Measurements from ENCODE around the gene CNNM3.
"Not testable (repeated sequence)": the region's sequence is repeated elsewhere in the genome, so short reads cannot be mapped to it uniquely, and the experiment has no call there.

Gene CNNM3

GRCh38 chr2:96800061-96801004, 15.7 kb upstream of the CNNM3 start:
- H3K27ac ChIP-seq (ENCODE audit: low read length): no peak overlapping the region
- H3K27me3 ChIP-seq (ENCODE audit: control insufficient read depth, insufficient read depth, low read length): no peaks in the 10 kb centered on the region
- DNase-seq (ENCODE audit: low read depth, low spot score): no peak
- H3K4me3 ChIP-seq (ENCODE audit: low read length): no peak overlapping the region
- no peaks in the 10 kb centered on the region; the same call in 1 of the 2 replicates for H3K36me3 ChIP-seq (ENCODE audit: control insufficient read depth, insufficient read depth, low read length)
- H3K9me3 ChIP-seq (ENCODE audit: control insufficient read depth, insufficient read depth, low read length): no peaks in the 10 kb centered on the region
- WGBS (ENCODE audit: insufficient coverage, insufficient read length): no CpG with 5 or more reads among the region's 27 CpGs
- H3K4me1 ChIP-seq (ENCODE audit: control insufficient read depth, insufficient read depth, low read length): peaks cover 2% of the 10 kb centered on the region

GRCh38 chr2:96801005-96801785, 14.9 kb upstream of the CNNM3 start:
- peak; percentile 63 for DNase-seq (ENCODE audit: low read depth, low spot score)
- Histone ChIP-seq H3K4me3 (ENCODE audit: low read length) (no peak overlapping the region), H3K36me3 (ENCODE audit: control insufficient read depth, insufficient read depth, low read length) (no peaks in the 10 kb centered on the region; the same call in 1 of the 2 replicates), H3K27me3 (ENCODE audit: control insufficient read depth, insufficient read depth, low read length) (no peaks in the 10 kb centered on the region), H3K4me1 (ENCODE audit: control insufficient read depth, insufficient read depth, low read length) (peaks cover 2% of the 10 kb centered on the region), H3K9me3 (ENCODE audit: control insufficient read depth, insufficient read depth, low read length) (no peaks in the 10 kb centered on the region), H3K27ac (ENCODE audit: low read length) (no peak overlapping the region)
- no CpG with 5 or more reads among the region's 15 CpGs for WGBS (ENCODE audit: insufficient coverage, insufficient read length)

DNA sequence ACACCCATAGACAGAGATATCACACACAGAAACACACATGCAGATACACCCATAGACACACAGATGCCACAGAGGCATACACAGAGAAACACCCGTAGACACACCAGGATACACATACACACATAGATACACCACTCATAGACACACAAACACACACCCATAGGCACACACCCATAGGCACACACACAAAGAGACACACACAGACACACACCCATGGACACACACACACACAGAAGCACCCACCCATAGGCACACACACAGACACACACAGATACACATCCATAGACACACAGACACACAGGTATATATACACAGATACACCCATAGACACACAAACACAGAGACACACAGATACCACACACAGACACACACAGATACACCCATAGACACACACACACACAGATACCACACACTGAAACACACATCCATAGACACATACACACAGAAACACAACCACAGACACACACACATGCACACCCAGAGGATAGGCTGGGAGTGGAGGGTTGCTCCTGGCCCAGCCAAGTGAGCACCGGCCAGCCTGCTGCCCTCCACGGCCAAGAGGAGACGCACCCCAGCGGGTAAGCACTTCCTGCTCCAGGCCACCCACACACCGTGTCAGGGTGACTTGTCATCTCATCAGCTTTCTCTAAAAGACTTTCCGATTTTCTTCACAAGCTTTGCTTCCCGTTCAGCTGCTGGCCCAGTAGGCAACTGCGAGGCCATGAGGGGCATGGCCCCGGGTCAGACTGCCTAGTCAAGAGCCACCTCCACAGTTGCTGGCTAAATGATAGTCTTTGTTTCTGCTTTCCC, 14.1 kb upstream of the CNNM3 start:
- WGBS (ENCODE audit: insufficient coverage, insufficient read length): no CpG with 5 or more reads among the region's 10 CpGs
- no peak overlapping the region for H3K27ac ChIP-seq (ENCODE audit: low read length)

GRCh38 chr2:96802721-96803120, 13.3 kb upstream of the CNNM3 start:
- Histone ChIP-seq H3K27ac (ENCODE audit: low read length) (no peak overlapping the region), H3K4me1 (ENCODE audit: control insufficient read depth, insufficient read depth, low read length) (peaks cover 2% of the 10 kb centered on the region), H3K27me3 (ENCODE audit: control insufficient read depth, insufficient read depth, low read length) (no peaks in the 10 kb centered on the region), H3K4me3 (ENCODE audit: low read length) (no peak overlapping the region), H3K36me3 (ENCODE audit: control insufficient read depth, insufficient read depth, low read length) (no peaks in the 10 kb centered on the region; the same call in 1 of the 2 replicates), H3K9me3 (ENCODE audit: control insufficient read depth, insufficient read depth, low read length) (no peaks in the 10 kb centered on the region)
- no peak for DNase-seq (ENCODE audit: low read depth, low spot score)
- WGBS (ENCODE audit: insufficient coverage, insufficient read length): no CpG with 5 or more reads among the region's 7 CpGs

More for the DNA sequence above, 14.1 kb upstream of the CNNM3 start:
- no peaks in the 10 kb centered on the region for H3K9me3 ChIP-seq (ENCODE audit: control insufficient read depth, insufficient read depth, low read length)
- DNase-seq (ENCODE audit: low read depth, low spot score): no peak
- H3K4me1 ChIP-seq (ENCODE audit: control insufficient read depth, insufficient read depth, low read length): peaks cover 2% of the 10 kb centered on the region
- no peaks in the 10 kb centered on the region for H3K27me3 ChIP-seq (ENCODE audit: control insufficient read depth, insufficient read depth, low read length)
- H3K36me3 ChIP-seq (ENCODE audit: control insufficient read depth, insufficient read depth, low read length): no peaks in the 10 kb centered on the region; the same call in 1 of the 2 replicates
- H3K4me3 ChIP-seq (ENCODE audit: low read length): no peak overlapping the region

DNA sequence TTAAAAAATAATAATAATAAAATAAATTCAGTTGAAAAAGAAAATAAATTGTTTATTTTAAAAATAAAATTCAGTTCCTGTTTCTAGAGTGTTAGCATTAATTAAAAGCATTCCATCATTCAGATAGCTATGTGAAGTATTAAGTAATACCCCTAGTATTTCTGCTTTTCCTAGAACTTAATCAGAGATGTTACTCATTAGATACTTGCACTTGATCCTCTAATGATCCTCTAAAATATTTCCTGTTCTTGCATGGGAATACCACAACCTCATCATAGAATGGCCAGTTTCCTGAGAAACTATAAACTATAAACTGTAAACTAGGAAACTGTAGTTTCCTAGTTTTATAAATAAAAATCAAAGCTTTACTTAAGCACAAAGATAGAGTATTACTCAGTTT, 11.1 kb upstream of the CNNM3 start:
- H3K36me3 ChIP-seq (ENCODE audit: control insufficient read depth, insufficient read depth, low read length): no peaks in the 10 kb centered on the region
- H3K27me3 ChIP-seq (ENCODE audit: control insufficient read depth, insufficient read depth, low read length): no peaks in the 10 kb centered on the region
- peaks cover 2% of the 10 kb centered on the region; the same call in 1 of the 2 replicates for H3K4me1 ChIP-seq (ENCODE audit: control insufficient read depth, insufficient read depth, low read length)
- H3K9me3 ChIP-seq (ENCODE audit: control insufficient read depth, insufficient read depth, low read length): no peaks in the 10 kb centered on the region
- no peak overlapping the region for H3K27ac ChIP-seq (ENCODE audit: low read length)
- DNase-seq (ENCODE audit: low read depth, low spot score): no peak
- H3K4me3 ChIP-seq (ENCODE audit: low read length): no peak overlapping the region

DNA sequence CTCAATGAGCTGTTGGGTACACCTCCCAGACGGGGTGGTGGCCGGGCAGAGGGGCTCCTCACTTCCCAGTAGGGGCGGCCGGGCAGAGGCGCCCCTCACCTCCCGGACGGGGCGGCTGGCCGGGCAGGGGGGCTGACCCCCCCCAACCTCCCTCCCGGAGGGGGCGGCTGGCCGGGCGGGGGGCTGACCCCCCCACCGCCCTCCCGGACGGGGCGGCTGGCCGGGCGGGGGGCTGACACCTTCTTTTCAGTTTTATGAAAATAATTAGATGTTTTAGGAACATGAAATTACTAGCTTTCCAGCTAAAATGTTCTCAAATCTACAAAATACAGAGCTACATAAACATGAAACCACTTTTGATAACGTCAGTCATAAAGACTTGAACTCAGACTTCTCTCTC, 10.1 kb upstream of the CNNM3 start:
- no CpG with 5 or more reads among the region's 20 CpGs for WGBS (ENCODE audit: insufficient coverage, insufficient read length)
- DNase-seq (ENCODE audit: low read depth, low spot score); H3K4me1 ChIP-seq (ENCODE audit: control insufficient read depth, insufficient read depth, low read length); H3K9me3 ChIP-seq (ENCODE audit: control insufficient read depth, insufficient read depth, low read length); H3K36me3 ChIP-seq (ENCODE audit: control insufficient read depth, insufficient read depth, low read length); H3K4me3 ChIP-seq (ENCODE audit: low read length); H3K27me3 ChIP-seq (ENCODE audit: control insufficient read depth, insufficient read depth, low read length); H3K27ac ChIP-seq (ENCODE audit: low read length): not testable (repeated sequence)

GRCh38 chr2:96806468-96807126, 9.5 kb upstream of the CNNM3 start:
- no peaks in the 10 kb centered on the region for H3K36me3 ChIP-seq (ENCODE audit: control insufficient read depth, insufficient read depth, low read length)
- no peak for DNase-seq (ENCODE audit: low read depth, low spot score)
- no peaks in the 10 kb centered on the region for H3K4me1 ChIP-seq (ENCODE audit: control insufficient read depth, insufficient read depth, low read length)
- H3K4me3 ChIP-seq (ENCODE audit: low read length): no peak overlapping the region
- H3K27me3 ChIP-seq (ENCODE audit: control insufficient read depth, insufficient read depth, low read length): no peaks in the 10 kb centered on the region
- H3K9me3 ChIP-seq (ENCODE audit: control insufficient read depth, insufficient read depth, low read length): no peaks in the 10 kb centered on the region
- no peak overlapping the region for H3K27ac ChIP-seq (ENCODE audit: low read length)
- WGBS (ENCODE audit: insufficient coverage, insufficient read length): no CpG with 5 or more reads among the region's 23 CpGs

DNA sequence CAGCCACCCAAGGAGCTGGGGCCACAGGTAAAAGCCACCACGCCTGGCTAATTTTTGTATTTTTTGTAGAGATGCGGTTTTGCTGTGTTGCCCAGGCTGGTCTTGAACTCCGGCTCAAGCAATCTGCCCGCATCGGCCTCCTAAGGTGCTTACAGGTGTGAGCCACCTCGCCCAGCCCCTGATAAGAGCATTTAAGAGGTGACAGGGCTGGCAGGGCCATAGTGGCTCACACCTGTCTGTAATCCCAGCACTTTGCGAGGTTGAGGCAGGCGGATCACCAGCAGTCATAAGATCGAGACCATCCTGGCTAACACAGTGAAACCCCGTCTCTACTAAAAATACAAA, 9.0 kb upstream of the CNNM3 start:
- Histone ChIP-seq H3K9me3 (ENCODE audit: control insufficient read depth, insufficient read depth, low read length) (no peaks in the 10 kb centered on the region), H3K27me3 (ENCODE audit: control insufficient read depth, insufficient read depth, low read length) (no peaks in the 10 kb centered on the region), H3K36me3 (ENCODE audit: control insufficient read depth, insufficient read depth, low read length) (no peaks in the 10 kb centered on the region), H3K27ac (ENCODE audit: low read length) (no peak overlapping the region), H3K4me1 (ENCODE audit: control insufficient read depth, insufficient read depth, low read length) (no peaks in the 10 kb centered on the region), H3K4me3 (ENCODE audit: low read length) (no peak overlapping the region)
- WGBS (ENCODE audit: insufficient coverage, insufficient read length): no CpG with 5 or more reads among the region's 10 CpGs
- DNase-seq (ENCODE audit: low read depth, low spot score): no peak

- WGBS (ENCODE audit: insufficient coverage, insufficient read length): no CpG with 5 or more reads among the region's 10 CpGs
- no peaks in the 10 kb centered on the region for H3K4me1 ChIP-seq (ENCODE audit: control insufficient read depth, insufficient read depth, low read length)
- H3K27ac ChIP-seq (ENCODE audit: low read length): no peak overlapping the region
- no peak overlapping the region for H3K4me3 ChIP-seq (ENCODE audit: low read length)
- H3K9me3 ChIP-seq (ENCODE audit: control insufficient read depth, insufficient read depth, low read length): no peaks in the 10 kb centered on the region
- DNase-seq (ENCODE audit: low read depth, low spot score): no peak
- H3K36me3 ChIP-seq (ENCODE audit: control insufficient read depth, insufficient read depth, low read length): no peaks in the 10 kb centered on the region
- no peaks in the 10 kb centered on the region for H3K27me3 ChIP-seq (ENCODE audit: control insufficient read depth, insufficient read depth, low read length)
These were observed 7.8 kb upstream of the CNNM3 start for GRCh38 chr2:96808176-96808837.
